GM12878 (cell line): Measurements from ENCODE around the gene FADS1. TPM values are rescaled to one million over a fixed set of nuclear protein-coding genes. Genes with fewer than 3 reads are reported as not detected.
A peak's percentile ranks its signal among the peaks of the same experiment; 100 is the strongest.

Experiments
- ATAC-seq: fragments of 200-7000 bp; cut with Tn5 transposase; 3 replicates; pipeline ENCODE4 v1.9.1; 2020; ENCODE audit warnings: mild to moderate bottlenecking, moderate library complexity
- BruUV-seq: library from RNA; stranded (reverse); fragments of 400-500 nt; replicated peaks from 2 replicates; lab custom pipeline; 2021; lab: Mats Ljungman, UMichigan
- CTCF ChIA-PET: fragments of 300-600 bp; sonication (Branson Sonifier 250); formaldehyde crosslinking; extraction: SDS; loops from one replicate; lab custom pipeline; 2021; ENCODE audit warnings: inconsistent platforms; lab: Yijun Ruan, JAX
- POLR2A ChIA-PET: fragments of 350-600 bp; formaldehyde crosslinking; extraction: SDS; loops from one replicate; lab custom pipeline; 2021; ENCODE audit warnings: inconsistent platforms; lab: Charles Lee
- RAD21 ChIA-PET: fragments of 300-600 bp; sonication (Branson Sonifier 250); formaldehyde crosslinking; loops from one replicate; lab custom pipeline; 2023; ENCODE audit warnings: antibody characterized with exemption; ENCODE audit not compliant: unreplicated experiment; lab: Charles Lee
- SMC1A ChIA-PET: fragments of 300-600 bp; sonication (Branson Sonifier 250); formaldehyde crosslinking; loops from one replicate; lab custom pipeline; 2023; ENCODE audit not compliant: unreplicated experiment, uncharacterized antibody; lab: Charles Lee
- DNase-seq: peaks from one replicate; pipeline ENCODE4 v3.0.0-alpha.2; 2011; ENCODE audit warnings: low read depth, low spot score
- FAIRE-seq: peaks from 3 replicates; lab custom pipeline; 2011; peaks lifted over from hg19 to GRCh38; lab: Jason Lieb, UNC
- H2AFZ ChIP-seq: 2 replicates; pipeline ENCODE4 v1.6.0; 2011; ENCODE audit warnings: low read depth, low read length, control low read depth; ENCODE audit not compliant: control insufficient read depth
- H3K27ac ChIP-seq: 2 replicates; pipeline ENCODE4 v1.5.1; 2011; ENCODE audit warnings: control low read depth; ENCODE audit not compliant: control insufficient read depth, insufficient read depth
- H3K27me3 ChIP-seq, 2 experiments: replicated peaks in 1 of 2; 2 replicates each; pipeline versions ENCODE4 v1.6.0 to v1.6.1; 2011; ENCODE audit warnings: low read length in 1 of 2; ENCODE audit not compliant: control insufficient read depth in 2 of 2, insufficient read depth in 2 of 2
- H3K36me3 ChIP-seq, 2 experiments: 2 replicates each; pipeline ENCODE4 v1.5.1; 2011; ENCODE audit warnings: low read length in 1 of 2; ENCODE audit not compliant: control insufficient read depth in 2 of 2, insufficient read depth in 2 of 2
- H3K4me1 ChIP-seq: 2 replicates; pipeline ENCODE4 v1.6.1; 2011; ENCODE audit warnings: mild to moderate bottlenecking, low read length, moderate library complexity, mixed read lengths; ENCODE audit not compliant: control insufficient read depth, insufficient read depth
- H3K4me2 ChIP-seq: 2 replicates; pipeline ENCODE4 v1.6.0; 2011; ENCODE audit warnings: control low read depth; ENCODE audit not compliant: control insufficient read depth, insufficient read depth
- H3K4me3 ChIP-seq: fragments of 200-600 bp; sonication (generic); 2 replicates; pipeline ENCODE4 v1.5.1; 2016
- H3K79me2 ChIP-seq: 2 replicates; pipeline ENCODE4 v1.6.0; 2011; ENCODE audit warnings: low read length; ENCODE audit not compliant: control insufficient read depth, insufficient read depth
- H3K9ac ChIP-seq: 2 replicates; pipeline ENCODE4 v1.8.0; 2011; ENCODE audit warnings: low read length, control low read depth, mixed read lengths; ENCODE audit not compliant: control insufficient read depth, insufficient read depth
- H3K9me3 ChIP-seq: replicated peaks from 3 replicates; pipeline ENCODE4 v1.5.1; 2011; ENCODE audit warnings: mild to moderate bottlenecking, low read length; ENCODE audit not compliant: control insufficient read depth, insufficient read depth
- H4K20me1 ChIP-seq: 2 replicates; pipeline ENCODE4 v1.6.0; 2011; ENCODE audit not compliant: control insufficient read depth, insufficient read depth
- BCL3 ChIP-seq: IDR thresholded peaks from 2 replicates; pipeline ENCODE4 v1.6.1; 2011; ENCODE audit warnings: borderline replicate concordance, low read depth, mild to moderate bottlenecking, moderate library complexity, low read length; ENCODE audit not compliant: insufficient read depth, poor library complexity, severe bottlenecking
- BHLHE40 ChIP-seq, 2 experiments: fragments of 450-650 bp in 1 of 2; IDR thresholded peaks; 2 replicates each; pipeline ENCODE4 v1.6.1; 2011 to 2017; ENCODE audit warnings: low read depth in 2 of 2, borderline replicate concordance in 1 of 2, improper control_type of control experiment in 1 of 2, low read length in 1 of 2, mild to moderate bottlenecking in 1 of 2
- CREM ChIP-seq: IDR thresholded peaks from 2 replicates; pipeline ENCODE4 v1.6.1; 2014; ENCODE audit warnings: antibody characterized with exemption, low read depth
- CTCF ChIP-seq, 3 experiments: IDR thresholded peaks in 2 of 3; conservative IDR thresholded peaks in 1 of 3; 2 replicates each; pipeline ENCODE4 v1.5.1; 2011; ENCODE audit warnings: low read depth in 3 of 3, low read length in 3 of 3, mild to moderate bottlenecking in 3 of 3, control low read depth in 2 of 3, moderate library complexity in 2 of 3, inconsistent platforms in 1 of 3, mixed read lengths in 1 of 3; ENCODE audit not compliant: control insufficient read depth in 2 of 3, insufficient read depth in 1 of 3; ENCODE audit errors: extremely low read depth in 1 of 3
- IRF4 ChIP-seq: IDR thresholded peaks from 2 replicates; pipeline ENCODE4 v1.6.1; 2011; ENCODE audit warnings: low read depth, low read length
- NR2F1 ChIP-seq: fragments of 450-650 bp; conservative IDR thresholded peaks from 2 replicates; pipeline ENCODE4 v1.6.1; 2017; ENCODE audit warnings: mild to moderate bottlenecking
- RAD21 ChIP-seq: IDR thresholded peaks from 2 replicates; pipeline ENCODE4 v1.6.1; 2011; ENCODE audit warnings: mild to moderate bottlenecking, low read depth, low read length, moderate library complexity; ENCODE audit not compliant: insufficient read depth
- SIN3A ChIP-seq: IDR thresholded peaks from 2 replicates; pipeline ENCODE4 v1.6.1; 2012; ENCODE audit warnings: low read depth, low read length, improper control_type of control experiment
- ZNF207 ChIP-seq: fragments of 450-650 bp; IDR thresholded peaks from 2 replicates; pipeline ENCODE4 v1.6.1; 2014; ENCODE audit warnings: antibody characterized with exemption, mild to moderate bottlenecking, borderline replicate concordance
- WGBS: methylation state at CpG from one replicate; pipeline ENCODE4 v1.1.6; 2016; ENCODE audit warnings: low lambda C conversion rate; ENCODE audit not compliant: insufficient replicate concordance, insufficient coverage; ENCODE audit errors: missing lambda C conversion rate; 5-methylcytosine and 5-hydroxymethylcytosine counted together
- in situ Hi-C: fragments of 300-500 bp; cut with MboI; formaldehyde crosslinking; loops from 9 replicates; pipeline ENCODE4 v1.14.3; 2018; ENCODE audit warnings: mixed read lengths
- intact Hi-C: fragments of 100-400 bp; cut with micrococcal nuclease; formaldehyde crosslinking; loops from one replicate; pipeline ENCODE4 v1.14.2; 2022; ENCODE audit not compliant: unreplicated experiment
- polyA plus RNA-seq, 11 experiments: library from polyadenylated mRNA; depleted of rRNA in 4 of 11; unstranded in 6 of 11; stranded (reverse) in 5 of 11; fragments of >200 nt; fragmentation: Nextera tagmentation in 4 of 11; fragmentation: Illumina TruSeq in 1 of 11; extraction: Ambion mirVana in 4 of 11; extraction: Trizol in 1 of 11; gene quantifications; 1 replicate in 1 of 11; 2 replicates in 10 of 11; pipeline versions ENCODE4 v1.2.1 to v1.2.3, GENCODE V29; 2011 to 2016; ENCODE audit warnings: inconsistent platforms in 2 of 11, missing spikeins in 2 of 11, low read depth in 1 of 11
- total RNA-seq, 4 experiments: library from RNA; depleted of rRNA in 3 of 4; stranded (reverse); fragments of >200 nt in 3 of 4; fragmentation: Illumina TruSeq in 1 of 4; extraction: Trizol in 1 of 4; gene quantifications; 2 replicates each; pipeline versions ENCODE4 v1.2.1 to v1.2.3, GENCODE V29; 2013 to 2021

FADS1 gene
- total and polyA plus RNA-seq, 10 of the 15 experiments (the other 5 are each of a cell fraction or from before 2014, with no cell fraction given), result 8.8 to 73.9 (median 39.0) TPM

GRCh38 chr11:61787928-61788491, 28.8 kb downstream of the FADS1 start:
- H2AFZ ChIP-seq, result no peak overlapping the region
- H3K79me2 ChIP-seq, result peaks cover 29% of the 10 kb centered on the region
- BruUV-seq, result no TSS peak
- FAIRE-seq (no peak), ATAC-seq (peak; percentile 8; the same call in 2 of the 3 replicates), DNase-seq (no peak)
- in situ Hi-C loops, result no loop called here
- H3K4me2 ChIP-seq, result no peak overlapping the region
- intact Hi-C loops, result no loop called here
- no peak overlapping the region for H3K27ac ChIP-seq
- H3K9ac ChIP-seq, result no peak overlapping the region
- TF ChIP-seq IRF4 (peak; percentile 21; the same call in 1 of the 2 replicates), BHLHE40 (IDR thresholded peaks at IDR 0.05; ENCODE audit: borderline replicate concordance in 1 of 2, low read depth in 2 of 2, low read length in 1 of 2) (peak in 1 of 2 experiments; percentile 31; a peak in 1 of 4 replicates), CREM (no peak), ZNF207 (no peak), RAD21 (peak; percentile 41; the same call in 1 of the 2 replicates), NR2F1 (no peak), SIN3A (no peak), CTCF (IDR thresholded peaks at IDR 0.05 in 2 of 3, conservative IDR thresholded peaks at IDR 0.05 in 1 of 3; ENCODE audit: control insufficient read depth in 2 of 3, extremely low read depth in 1 of 3, insufficient read depth in 1 of 3, low read depth in 3 of 3, low read length in 3 of 3) (peak; percentile 40 to 48 (median 47); a peak in 5 of 6 replicates), BCL3 (no peak)
- POLR2A ChIA-PET, result interaction anchor here (0.8 to 6.7 kb wide), 3 partner anchors 27 to 39 kb away, joined by 3 to 60 read pairs (median 5); partner anchors contain the start of gene MYRF
- H3K9me3 ChIP-seq, result no peaks in the 10 kb centered on the region
- H4K20me1 ChIP-seq, result no peaks in the 10 kb centered on the region
- no peak overlapping the region for H3K4me3 ChIP-seq
- no peaks in the 10 kb centered on the region; the same call in 1 of the 2 replicates for H3K4me1 ChIP-seq
- H3K36me3 ChIP-seq, result peaks cover 20 to 24% of the 10 kb centered on the region in 2 experiments
- CTCF ChIA-PET, result interaction anchor here (0.6 to 10.5 kb wide), 26 partner anchors 8 to 314 kb away, joined by 3 to 200 read pairs (median 4); partner anchors contain the start of gene MYRF
- 77% methylated on average over 9 of the region's 9 CpGs for WGBS
- RAD21 ChIA-PET, result interaction anchor here (0.7 to 2.1 kb wide), 10 partner anchors 8 to 294 kb away, joined by 4 to 26 read pairs (median 6); no protein-coding TSS in a partner anchor
- SMC1A ChIA-PET, result interaction anchor here (1.0 to 8.3 kb wide), 5 partner anchors 9 to 55 kb away, joined by 4 to 91 read pairs (median 15); partner anchors contain the start of gene MYRF
- no peaks in the 10 kb centered on the region for H3K27me3 ChIP-seq
